Loucy (cell line): ENCODE measurements around the gene GBGT1.

ENCODE experiments used
- CTCF ChIP-seq: fragments of 200-600 bp; sonication (generic); conservative IDR thresholded peaks from 2 replicates; pipeline ENCODE4 v1.5.1; 2014; ENCODE audit warnings: mild to moderate bottlenecking, antibody characterized with exemption, low read length
- EZH2phosphoT487 ChIP-seq: fragments of 200-600 bp; IDR thresholded peaks from 2 replicates; pipeline ENCODE4 v1.6.1; 2018; ENCODE audit warnings: antibody characterized with exemption, mild to moderate bottlenecking, moderate library complexity, borderline replicate concordance

- TF ChIP-seq CTCF (no peak), EZH2phosphoT487 (no peak)
Observed at GRCh38 chr9:133127340-133127981, 36.3 kb downstream of the GBGT1 start.
